GM21717 (cell line): ENCODE results near the gene HTR4.
"Not testable (repeated sequence)": the region's sequence is repeated elsewhere in the genome, so short reads cannot be mapped to it uniquely, and the experiment has no call there.

ENCODE experiments used
- ATAC-seq: cut with Tn5 transposase; IDR thresholded peaks from one replicate; pipeline ENCODE4 v1.9.1; 2021; ENCODE audit warnings: mild to moderate bottlenecking, moderate library complexity; ENCODE audit not compliant: unreplicated experiment

HTR4 gene

GRCh38 chr5:148653836-148654781, at the start of gene HTR4:
Gene HTR4, minus strand, starts transcription at chr5:148654527. Its CDS starts 17,513 bp downstream, at chr5:148637014.
- no peak for ATAC-seq

- ATAC-seq, result no peak
Measured at GRCh38 chr5:148702019-148702596, 47.8 kb upstream of the HTR4 start.

- ATAC-seq, result no peak
Measured at GRCh38 chr5:148699028-148699427, 44.7 kb upstream of the HTR4 start.

- ATAC-seq, result no peak
Measured at GRCh38 chr5:148697809-148698196, 43.5 kb upstream of the HTR4 start.

- ATAC-seq, result no peak
Measured at GRCh38 chr5:148697180-148697808, 43.0 kb upstream of the HTR4 start.

GRCh38 chr5:148696187-148697036, 42.1 kb upstream of the HTR4 start:
- no peak for ATAC-seq

GRCh38 chr5:148690945-148691344, 36.6 kb upstream of the HTR4 start:
- ATAC-seq, result no peak

GRCh38 chr5:148688787-148689186, 34.5 kb upstream of the HTR4 start:
- ATAC-seq, result no peak

GRCh38 chr5:148687871-148688270, 33.5 kb upstream of the HTR4 start:
- no peak for ATAC-seq

GRCh38 chr5:148687427-148687826, 33.1 kb upstream of the HTR4 start:
- ATAC-seq, result peak; percentile 95

- no peak for ATAC-seq
Measured at GRCh38 chr5:148686660-148687059, 32.3 kb upstream of the HTR4 start.

GRCh38 chr5:148685520-148686134, 31.3 kb upstream of the HTR4 start:
- ATAC-seq, result no peak

- ATAC-seq, result no peak
Measured at GRCh38 chr5:148684528-148684927, 30.2 kb upstream of the HTR4 start.

- no peak for ATAC-seq
Measured at GRCh38 chr5:148683651-148684050, 29.3 kb upstream of the HTR4 start.

- ATAC-seq, result no peak
Measured at GRCh38 chr5:148682058-148683026, 28.0 kb upstream of the HTR4 start.

GRCh38 chr5:148681157-148682057, 27.1 kb upstream of the HTR4 start:
- ATAC-seq, result no peak

- ATAC-seq, result not testable (repeated sequence)
Measured at GRCh38 chr5:148673704-148674103, 19.4 kb upstream of the HTR4 start.

- ATAC-seq, result no peak
Measured at GRCh38 chr5:148666353-148666752, 12.0 kb upstream of the HTR4 start.
